ENCODE results near the gene STEAP1.
A peak's percentile ranks its signal among the peaks of the same experiment; 100 is the strongest.
"Not testable (repeated sequence)": the region's sequence is repeated elsewhere in the genome, so short reads cannot be mapped to it uniquely, and the experiment has no call there.

STEAP1 gene

GRCh38 chr7:90173127-90173844, 19.0 kb downstream of the STEAP1 start:
- DNase-seq (ENCODE audit: low spot score) = no peak

DNA sequence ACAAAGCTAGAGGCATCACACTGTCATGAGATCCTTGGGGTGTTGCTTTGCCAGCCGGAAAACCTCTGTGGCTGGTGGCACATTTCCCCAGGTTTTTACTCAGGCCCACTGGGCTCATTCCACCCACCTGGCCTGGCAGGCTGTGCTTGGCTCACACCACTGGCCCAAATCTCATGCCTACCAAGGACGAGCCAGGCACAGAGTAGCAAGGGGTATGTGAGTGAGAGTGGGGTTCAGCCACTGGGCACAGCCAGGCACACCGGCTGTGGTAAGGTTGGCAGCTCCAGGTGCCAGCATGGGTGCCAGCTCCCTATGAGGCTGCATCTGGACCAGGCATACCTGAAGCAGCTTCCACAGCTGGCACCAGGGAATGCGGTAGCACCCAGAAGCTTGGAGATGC, 21.4 kb downstream of the STEAP1 start:
- DNase-seq (ENCODE audit: low spot score) = no peak

DNA sequence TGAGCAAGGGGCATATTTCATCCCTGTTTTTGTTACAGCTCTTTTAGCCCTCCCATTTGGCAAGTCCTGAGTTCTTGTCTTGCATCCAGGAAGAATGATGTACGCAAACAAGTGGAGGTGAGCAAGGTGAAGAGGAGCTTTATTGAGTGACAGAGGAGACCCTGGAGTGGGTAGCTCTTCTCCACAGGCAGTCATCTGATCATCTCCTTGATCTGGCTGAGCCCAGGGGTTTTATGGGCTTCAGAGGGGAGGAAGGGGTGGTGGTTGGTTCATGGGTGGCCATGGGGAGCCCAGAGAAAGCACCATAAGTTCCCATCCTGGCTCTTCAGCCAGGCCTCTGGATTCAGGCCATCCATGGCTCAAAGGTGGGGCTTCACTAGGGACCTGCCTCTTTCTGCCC, 21.9 kb downstream of the STEAP1 start:
- no peak for DNase-seq (ENCODE audit: low spot score)

- no peak for DNase-seq (ENCODE audit: low spot score)
Measured at GRCh38 chr7:90178166-90178565, 23.9 kb downstream of the STEAP1 start.

DNA sequence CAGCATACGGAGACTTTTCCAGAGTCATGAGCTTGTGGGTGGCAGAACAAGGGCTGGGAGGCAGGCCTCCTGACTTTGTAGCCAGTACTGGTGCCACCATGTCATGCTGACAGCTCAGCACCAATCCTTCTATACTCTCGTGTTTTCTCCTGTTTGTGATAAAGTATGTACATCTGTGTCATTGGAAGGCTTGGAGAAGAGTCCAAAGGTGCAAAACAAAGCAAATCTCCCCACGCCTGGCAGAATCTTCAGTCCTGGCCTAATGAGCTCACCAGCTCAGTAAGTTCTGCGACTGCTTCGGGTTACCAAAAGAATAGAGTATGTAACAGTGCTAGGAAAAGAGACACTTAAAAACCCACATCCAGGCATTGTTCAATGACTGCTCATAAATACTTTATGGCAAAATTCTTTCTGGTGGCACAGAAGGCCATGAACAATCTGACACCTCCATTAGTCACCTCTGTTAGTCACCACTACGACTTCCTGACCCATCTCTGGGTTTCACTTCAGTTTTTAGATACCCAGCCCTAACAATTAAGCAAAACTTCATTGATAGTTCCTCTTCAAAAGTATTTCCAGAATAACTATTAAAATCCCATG, 24.5 kb downstream of the STEAP1 start:
- DNase-seq (ENCODE audit: low spot score) = peak; percentile 10

GRCh38 chr7:90180011-90180585, 25.8 kb downstream of the STEAP1 start:
- no peak for DNase-seq (ENCODE audit: low spot score)

DNA sequence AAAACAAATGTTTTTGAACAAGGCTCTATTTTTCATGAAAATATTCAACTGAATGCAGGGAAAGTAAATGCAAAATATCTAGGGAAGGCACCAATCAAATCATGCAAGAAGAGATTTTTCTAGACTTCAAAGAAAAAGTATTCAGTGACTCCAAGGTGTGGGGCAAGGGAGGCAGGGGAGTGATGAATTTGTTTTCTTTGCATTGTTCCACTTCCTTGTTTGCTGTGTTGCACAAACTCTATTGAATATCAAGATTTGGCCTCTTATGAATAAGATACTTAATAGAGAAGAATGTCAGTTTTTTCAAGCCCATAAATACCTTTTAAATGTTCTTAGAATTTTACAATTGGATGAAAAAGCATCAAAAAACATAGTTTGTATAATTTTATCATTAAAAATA, 26.4 kb downstream of the STEAP1 start:
- DNase-seq (ENCODE audit: low spot score) = no peak

DNA sequence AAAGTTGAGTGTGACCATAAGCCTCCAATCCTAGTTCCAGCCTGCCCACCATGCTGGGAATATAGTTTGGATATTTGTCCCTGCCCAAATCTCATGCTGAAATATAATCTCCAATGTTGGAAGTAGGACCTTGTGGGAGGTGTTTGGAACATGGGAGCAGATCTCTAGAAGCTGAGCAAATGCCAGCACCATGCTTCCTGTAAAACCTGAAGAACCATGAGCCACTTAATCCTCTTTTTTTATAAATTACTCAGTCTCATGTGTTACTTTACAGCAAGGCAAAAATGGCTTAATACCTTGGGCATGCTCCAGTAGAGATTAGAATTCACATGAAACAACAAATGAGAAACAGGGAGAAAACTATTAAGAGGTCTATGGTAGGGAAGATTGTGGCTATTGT, 27.2 kb downstream of the STEAP1 start:
- no peak for DNase-seq (ENCODE audit: low spot score)

GRCh38 chr7:90186290-90186689, 32.0 kb downstream of the STEAP1 start:
- not testable (repeated sequence) for DNase-seq (ENCODE audit: low spot score)

GRCh38 chr7:90187507-90188050, 33.3 kb downstream of the STEAP1 start:
- no peak for DNase-seq (ENCODE audit: low spot score)

GRCh38 chr7:90188281-90188680, 34.0 kb downstream of the STEAP1 start:
- no peak for DNase-seq (ENCODE audit: low spot score)

GRCh38 chr7:90190995-90191394, 36.7 kb downstream of the STEAP1 start:
- DNase-seq (ENCODE audit: low spot score) = no peak

DNA sequence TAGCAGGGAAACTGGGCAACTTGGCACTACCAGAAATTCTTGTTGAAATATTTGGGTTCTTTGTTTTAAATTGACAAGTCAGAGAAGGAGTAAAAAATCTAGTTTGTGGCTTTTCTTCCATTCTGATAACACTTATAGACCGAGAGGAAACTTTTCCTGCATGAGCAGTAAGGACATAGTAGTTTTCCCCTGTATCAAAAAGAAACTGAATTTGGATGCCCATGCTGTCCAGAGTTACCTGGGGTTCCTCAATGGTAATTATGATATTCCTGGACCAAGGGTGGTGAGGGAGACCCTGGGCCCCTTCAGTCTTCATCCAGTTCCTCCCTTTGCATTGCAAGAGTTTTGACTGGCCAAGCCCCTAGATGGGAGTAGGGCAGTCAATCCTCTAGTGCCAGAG, 37.4 kb downstream of the STEAP1 start:
- no peak for DNase-seq (ENCODE audit: low spot score)

GRCh38 chr7:90192876-90193750, 38.8 kb downstream of the STEAP1 start:
- DNase-seq (ENCODE audit: low spot score) = no peak

DNA sequence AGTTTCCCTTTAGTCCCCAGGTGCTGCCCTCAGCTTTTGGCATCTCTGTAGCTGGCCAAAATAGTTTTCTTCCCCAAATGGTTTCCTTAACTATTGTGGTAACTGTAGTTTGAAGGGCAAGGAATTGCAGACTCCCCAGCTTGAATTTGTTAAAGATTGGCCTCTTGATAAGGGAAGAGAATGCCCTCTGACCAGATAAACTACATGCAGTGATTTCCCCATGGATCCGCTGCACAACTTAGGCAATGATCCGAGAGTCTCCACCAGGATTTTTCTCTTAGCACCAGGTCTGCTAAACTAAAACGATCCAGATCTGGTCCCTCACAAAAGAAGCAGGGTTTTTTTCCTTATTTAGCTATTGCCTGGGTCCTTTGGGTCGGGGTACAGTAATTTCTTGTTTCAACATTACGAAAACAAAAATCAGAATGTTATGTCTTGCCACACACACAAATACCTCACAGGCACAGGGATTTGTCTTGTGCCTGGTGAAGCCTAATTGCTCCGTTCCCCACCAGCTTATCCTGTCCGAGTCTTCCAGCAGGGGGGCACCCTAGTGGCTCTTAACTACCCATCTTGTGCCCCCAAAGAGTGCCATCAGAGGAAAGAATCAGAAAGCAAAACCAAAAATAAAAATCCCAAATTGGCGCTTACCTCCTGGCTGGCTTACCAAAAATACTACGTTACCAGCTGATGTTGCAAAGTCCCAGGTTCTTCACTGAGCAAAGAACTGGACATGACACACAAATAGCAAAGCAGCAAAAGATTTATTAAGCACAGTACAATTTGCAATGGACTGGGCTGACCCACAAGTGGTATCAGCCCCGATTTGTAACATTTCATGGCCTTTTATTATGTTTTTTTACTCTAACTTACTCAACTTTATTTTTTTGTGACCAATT, 40.9 kb downstream of the STEAP1 start:
- no peak for DNase-seq (ENCODE audit: low spot score)

GRCh38 chr7:90201500-90202195, 47.4 kb downstream of the STEAP1 start:
- no peak for DNase-seq (ENCODE audit: low spot score)

- DNase-seq (ENCODE audit: low spot score) = no peak
Measured at GRCh38 chr7:90207956-90208355, 53.7 kb downstream of the STEAP1 start.

- no peak for DNase-seq (ENCODE audit: low spot score)
Measured at GRCh38 chr7:90209776-90210175, 55.5 kb downstream of the STEAP1 start.

GRCh38 chr7:90210475-90210874, 56.2 kb downstream of the STEAP1 start:
- DNase-seq (ENCODE audit: low spot score) = no peak

GRCh38 chr7:90210981-90211380, 56.7 kb downstream of the STEAP1 start:
- no peak for DNase-seq (ENCODE audit: low spot score)

Data from CD4-positive, alpha-beta T cell treated with Interleukin-15 for 4 hours (primary cell).